Ishikawa (cell line): Measurements from ENCODE around the gene MAPK4.

ENCODE experiments used
- CEBPB ChIP-seq: IDR thresholded peaks from 2 replicates; pipeline ENCODE4 v1.6.1; 2012
- CREB1 ChIP-seq: IDR thresholded peaks from 2 replicates; pipeline ENCODE4 v1.6.1; 2012; ENCODE audit warnings: low read depth
- EGR1 ChIP-seq: IDR thresholded peaks from 2 replicates; pipeline ENCODE4 v1.6.1; 2012
- EP300 ChIP-seq: IDR thresholded peaks from 2 replicates; pipeline ENCODE4 v1.6.1; 2012; ENCODE audit warnings: borderline replicate concordance
- FOXM1 ChIP-seq: IDR thresholded peaks from 2 replicates; pipeline ENCODE4 v1.6.1; 2012; ENCODE audit warnings: low read depth, borderline replicate concordance
- MAX ChIP-seq: IDR thresholded peaks from 2 replicates; pipeline ENCODE4 v1.6.1; 2012
- NFIC ChIP-seq: IDR thresholded peaks from 2 replicates; pipeline ENCODE4 v1.6.1; 2012
- RAD21 ChIP-seq: IDR thresholded peaks from 2 replicates; pipeline ENCODE4 v1.6.1; 2012; ENCODE audit warnings: low read depth
- REST ChIP-seq: IDR thresholded peaks from 2 replicates; pipeline ENCODE4 v1.6.1; 2012; ENCODE audit warnings: low read depth, mild to moderate bottlenecking
- TAF1 ChIP-seq: IDR thresholded peaks from 2 replicates; pipeline ENCODE4 v1.6.1; 2012; ENCODE audit warnings: low read depth, mild to moderate bottlenecking
- TCF12 ChIP-seq: IDR thresholded peaks from 2 replicates; pipeline ENCODE4 v1.6.1; 2012; ENCODE audit warnings: low read depth
- TEAD4 ChIP-seq: IDR thresholded peaks from 2 replicates; pipeline ENCODE4 v1.6.1; 2012
- USF1 ChIP-seq: IDR thresholded peaks from 2 replicates; pipeline ENCODE4 v1.6.1; 2012
- YY1 ChIP-seq: IDR thresholded peaks from 2 replicates; pipeline ENCODE4 v1.6.1; 2012; ENCODE audit warnings: low read depth
- ZBTB7A ChIP-seq: IDR thresholded peaks from 2 replicates; pipeline ENCODE4 v1.6.1; 2012; ENCODE audit warnings: low read depth

MAPK4 gene

GRCh38 chr18:50622865-50623393 is 63.0 kb downstream of the MAPK4 start:
- TF ChIP-seq NFIC (no peak), RAD21 (no peak), ZBTB7A (no peak), TCF12 (no peak), EGR1 (no peak), TAF1 (no peak), YY1 (no peak), EP300 (no peak), CREB1 (no peak), REST (no peak), CEBPB (no peak), FOXM1 (no peak), TEAD4 (no peak), USF1 (no peak)

- TF ChIP-seq TAF1 (no peak), EP300 (no peak), REST (no peak), CREB1 (no peak), TCF12 (no peak), USF1 (no peak), NFIC (no peak), CEBPB (no peak), TEAD4 (no peak), RAD21 (no peak)
Observed at GRCh38 chr18:50623694-50624352, 63.9 kb downstream of the MAPK4 start.

- TF ChIP-seq TAF1 (no peak), TCF12 (no peak), CEBPB (no peak), TEAD4 (no peak), FOXM1 (no peak), USF1 (no peak), CREB1 (no peak), ZBTB7A (no peak), REST (no peak), YY1 (no peak), RAD21 (no peak), EP300 (no peak), EGR1 (no peak), MAX (no peak)
Observed at GRCh38 chr18:50624981-50625380, 65.1 kb downstream of the MAPK4 start.

- TF ChIP-seq FOXM1, result no peak
- no peak for TF ChIP-seq TAF1
- no peak for TF ChIP-seq YY1
- no peak for TF ChIP-seq TEAD4
- no peak for TF ChIP-seq CEBPB
- TF ChIP-seq ZBTB7A, result no peak
- TF ChIP-seq REST, result no peak
- no peak for TF ChIP-seq USF1
- no peak for TF ChIP-seq TCF12
- TF ChIP-seq MAX, result no peak
- no peak for TF ChIP-seq EGR1
- no peak for TF ChIP-seq EP300
Observed at GRCh38 chr18:50626317-50626716, 66.4 kb downstream of the MAPK4 start.
